Neural cell (in vitro differentiated cells): Measurements from ENCODE around the gene RUFY4. TPM values are rescaled to one million over a fixed set of nuclear protein-coding genes. Genes with fewer than 3 reads are reported as not detected.
"Not testable (repeated sequence)": the region's sequence is repeated elsewhere in the genome, so short reads cannot be mapped to it uniquely, and the experiment has no call there.

Experiments
- H2AFZ ChIP-seq: fragments of 200-600, 300-800 bp; sonication (generic), shearing (Covaris generic); 2 replicates; pipeline ENCODE4 v1.6.0; 2014; ENCODE audit warnings: low read depth, mild to moderate bottlenecking, antibody characterized with exemption, low read length, moderate library complexity
- H3F3A ChIP-seq: fragments of 200-600 bp; shearing (Covaris generic); 2 replicates; pipeline ENCODE4 v1.6.1; 2016; ENCODE audit warnings: mild to moderate bottlenecking, moderate library complexity, mixed read lengths, antibody characterized with exemption, low read length; ENCODE audit not compliant: insufficient read depth, poor library complexity, severe bottlenecking
- H3K27ac ChIP-seq: fragments of 200-600, 300-800 bp; sonication (generic), shearing (Covaris generic); 2 replicates; pipeline ENCODE4 v1.5.1; 2014; ENCODE audit warnings: mild to moderate bottlenecking, low read length, moderate library complexity
- H3K27me3 ChIP-seq: fragments of 300-800, 200-600 bp; sonication (generic), shearing (Covaris generic); 2 replicates; pipeline ENCODE4 v1.6.0; 2014; ENCODE audit warnings: mild to moderate bottlenecking, low read depth, low read length, moderate library complexity; ENCODE audit not compliant: insufficient read depth
- H3K36me3 ChIP-seq: fragments of 300-800, 200-600 bp; sonication (generic), shearing (Covaris generic); 2 replicates; pipeline ENCODE4 v1.5.1; 2014; ENCODE audit warnings: mild to moderate bottlenecking, antibody characterized with exemption, low read length, moderate library complexity; ENCODE audit not compliant: insufficient read depth
- H3K4me2 ChIP-seq: fragments of 300-800, 200-600 bp; sonication (generic), shearing (Covaris generic); 2 replicates; pipeline ENCODE4 v1.6.0; 2014; ENCODE audit warnings: mild to moderate bottlenecking, low read length
- H3K4me3 ChIP-seq: fragments of 300-800, 200-600 bp; sonication (generic), shearing (Covaris generic); 2 replicates; pipeline ENCODE4 v1.5.1; 2014; ENCODE audit warnings: mild to moderate bottlenecking, low read length, moderate library complexity
- H3K79me2 ChIP-seq: fragments of 200-600 bp; shearing (Covaris generic); replicated peaks from 2 replicates; pipeline ENCODE4 v1.6.0; 2014; ENCODE audit warnings: mild to moderate bottlenecking, low read length, moderate library complexity; ENCODE audit not compliant: insufficient read depth
- H3K9ac ChIP-seq: fragments of 300-800, 200-600 bp; sonication (generic), shearing (Covaris generic); 2 replicates; pipeline ENCODE4 v1.6.1; 2016; ENCODE audit warnings: mild to moderate bottlenecking, low read length, mixed read lengths
- H3K9me2 ChIP-seq: fragments of 200-600 bp; shearing (Covaris generic); 2 replicates; pipeline ENCODE4 v1.6.1; 2016; ENCODE audit warnings: mild to moderate bottlenecking, low read length, mixed read lengths; ENCODE audit not compliant: insufficient read depth
- H3K9me3 ChIP-seq: fragments of 200-600, 300-800 bp; sonication (generic), shearing (Covaris generic); 2 replicates; pipeline ENCODE4 v1.6.1; 2016; ENCODE audit warnings: mild to moderate bottlenecking, mixed run types, low read length, moderate library complexity, mixed read lengths
- H4K20me1 ChIP-seq: fragments of 200-600 bp; shearing (Covaris generic); 2 replicates; pipeline ENCODE4 v1.6.1; 2016; ENCODE audit warnings: mild to moderate bottlenecking, mixed run types; ENCODE audit not compliant: insufficient read depth
- CTCF ChIP-seq: fragments of 450-650 bp; IDR thresholded peaks from 2 replicates; pipeline ENCODE4 v1.5.1; 2014; ENCODE audit warnings: antibody characterized with exemption, mild to moderate bottlenecking, moderate library complexity; ENCODE audit not compliant: poor library complexity, severe bottlenecking
- EP300 ChIP-seq: fragments of 450-650 bp; conservative IDR thresholded peaks from 2 replicates; pipeline ENCODE4 v1.6.1; 2014; ENCODE audit warnings: antibody characterized with exemption, mild to moderate bottlenecking, moderate library complexity; ENCODE audit not compliant: poor library complexity, severe bottlenecking
- EZH2 ChIP-seq: fragments of 200-600, 300-800 bp; shearing (Covaris generic), sonication (generic); IDR thresholded peaks from 2 replicates; pipeline ENCODE4 v1.6.1; 2014; ENCODE audit warnings: antibody characterized with exemption, low read length, borderline replicate concordance, mild to moderate bottlenecking; ENCODE audit not compliant: insufficient read depth, poor library complexity, severe bottlenecking
- MXI1 ChIP-seq: fragments of 450-650 bp; conservative IDR thresholded peaks from 2 replicates; pipeline ENCODE4 v1.6.1; 2014; ENCODE audit warnings: antibody characterized with exemption, mild to moderate bottlenecking; ENCODE audit not compliant: poor library complexity, severe bottlenecking
- POLR2AphosphoS5 ChIP-seq: IDR thresholded peaks from 2 replicates; pipeline ENCODE4 v1.6.1; 2012
- RAD21 ChIP-seq: fragments of 450-650 bp; conservative IDR thresholded peaks from 2 replicates; pipeline ENCODE4 v1.6.1; 2014; ENCODE audit warnings: antibody characterized with exemption, mild to moderate bottlenecking, moderate library complexity
- REST ChIP-seq: IDR thresholded peaks from 2 replicates; pipeline ENCODE4 v1.6.1; 2012; ENCODE audit warnings: borderline replicate concordance
- SMC3 ChIP-seq: fragments of 450-650 bp; conservative IDR thresholded peaks from 2 replicates; pipeline ENCODE4 v1.6.1; 2014; ENCODE audit warnings: antibody characterized with exemption, mild to moderate bottlenecking, moderate library complexity; ENCODE audit not compliant: poor library complexity
- TAF1 ChIP-seq: IDR thresholded peaks from 2 replicates; pipeline ENCODE4 v1.6.1; 2012; ENCODE audit warnings: low read depth
- polyA plus RNA-seq: library from polyadenylated mRNA; depleted of rRNA; stranded (reverse); fragments of >200 nt; gene quantifications from 2 replicates; pipeline ENCODE4 v1.2.3, GENCODE V29; 2014

Gene RUFY4
- polyA plus RNA-seq, 1 donor from 2014 or later, result not detected

- H3K36me3 ChIP-seq, result no peaks in the 10 kb centered on the region
- no peak overlapping the region for H3K27ac ChIP-seq
- no peaks in the 10 kb centered on the region for H3K27me3 ChIP-seq
- no peaks in the 10 kb centered on the region for H3F3A ChIP-seq
- H3K9ac ChIP-seq, result no peak overlapping the region
- no peaks in the 10 kb centered on the region for H3K9me3 ChIP-seq
- no peak overlapping the region for H3K4me3 ChIP-seq
- TF ChIP-seq EP300 (no peak), EZH2 (no peak), TAF1 (no peak), POLR2AphosphoS5 (no peak), REST (no peak), MXI1 (no peak), RAD21 (no peak), SMC3 (no peak), CTCF (no peak)
- no peaks in the 10 kb centered on the region for H3K79me2 ChIP-seq
- no peak overlapping the region for H2AFZ ChIP-seq
- no peaks in the 10 kb centered on the region for H4K20me1 ChIP-seq
- no peaks in the 10 kb centered on the region for H3K9me2 ChIP-seq
- H3K4me2 ChIP-seq, result no peak overlapping the region
Measured at GRCh38 chr2:218095853-218096252, 26.8 kb downstream of the RUFY4 start.

- Histone ChIP-seq H3K4me2 (no peak overlapping the region), H4K20me1 (no peaks in the 10 kb centered on the region), H3K79me2 (no peaks in the 10 kb centered on the region), H3K4me3 (no peak overlapping the region), H3K9ac (no peak overlapping the region), H3K9me3 (no peaks in the 10 kb centered on the region), H3K27ac (no peak overlapping the region), H2AFZ (no peak overlapping the region), H3F3A (no peaks in the 10 kb centered on the region), H3K9me2 (no peaks in the 10 kb centered on the region), H3K27me3 (no peaks in the 10 kb centered on the region), H3K36me3 (no peaks in the 10 kb centered on the region)
- TF ChIP-seq TAF1, result no peak
- TF ChIP-seq REST, result no peak
- no peak for TF ChIP-seq CTCF
Measured at GRCh38 chr2:218097975-218098374, 28.9 kb downstream of the RUFY4 start.

GRCh38 chr2:218108834-218109233 lies 39.8 kb downstream of the RUFY4 start:
- H2AFZ ChIP-seq, H3K9ac ChIP-seq, H3K79me2 ChIP-seq: not testable (repeated sequence)

GRCh38 chr2:218121789-218122188 lies 52.7 kb downstream of the RUFY4 start:
- H3K9me3 ChIP-seq, H3K9me2 ChIP-seq, H3F3A ChIP-seq, H3K4me3 ChIP-seq, H3K27ac ChIP-seq, H3K36me3 ChIP-seq, H3K9ac ChIP-seq, H3K79me2 ChIP-seq, H2AFZ ChIP-seq, H4K20me1 ChIP-seq, H3K27me3 ChIP-seq, H3K4me2 ChIP-seq: not testable (repeated sequence)

More at GRCh38 chr2:218108834-218109233, 39.8 kb downstream of the RUFY4 start:
- H3K27me3 ChIP-seq, H3F3A ChIP-seq, H3K9me3 ChIP-seq, H4K20me1 ChIP-seq, H3K9me2 ChIP-seq, H3K36me3 ChIP-seq, H3K4me2 ChIP-seq, H3K27ac ChIP-seq, H3K4me3 ChIP-seq: not testable (repeated sequence)
